Sciatic nerve (tissue), 2 donors: ENCODE data around the gene MRPL34. TPM values are rescaled to one million over a fixed set of nuclear protein-coding genes. Genes with fewer than 3 reads are reported as not detected.

Experiments used
- ATAC-seq: fragments of 200-7000 bp; cut with Tn5 transposase; one replicate; pipeline ENCODE4 v1.9.1; 2020; ENCODE audit warnings: mild to moderate bottlenecking, moderate library complexity
- DNase-seq: peaks from one replicate; pipeline ENCODE4 v3.0.0-alpha.2; 2020; ENCODE audit warnings: low spot score
- intact Hi-C: fragments of 100-400 bp; cut with DNase I; formaldehyde crosslinking; loops from one replicate; pipeline ENCODE4 v1.14.2; 2022
- total RNA-seq: library from RNA; stranded (reverse); fragmentation: NEBNext Ultra II Directional; extraction: Animal tissue kit (Norgen Biotek cat#: 25700); gene quantifications from one replicate; pipeline ENCODE4 v1.2.1, GENCODE V29; 2021
- donor health status: DM: no; HTN: no; CAD: no.
- donor health status: DM: no; HTN: no; CAD: no.

The MRPL34 gene
- total RNA-seq, 1 donor from 2014 or later: 55.0 TPM

GRCh38 chr19:17304386-17305215 is 1.1 kb upstream of the MRPL34 start:
- intact Hi-C loops: no loop called here

GRCh38 chr19:17305216-17305516 is 506 bp upstream of the MRPL34 start:
- ATAC-seq: no peak
- no peak for DNase-seq
- intact Hi-C loops: no loop called here

More at GRCh38 chr19:17304386-17305215, 1.1 kb upstream of the MRPL34 start:
- DNase-seq (no peak), ATAC-seq (no peak)

- DNase-seq (no peak), ATAC-seq (no peak)
- intact Hi-C loops: no loop called here
These were observed 628 bp downstream of the MRPL34 start for GRCh38 chr19:17306285-17306714.

- DNase-seq (no peak), ATAC-seq (no peak)
- intact Hi-C loops: no loop called here
These were observed 2.3 kb downstream of the MRPL34 start for GRCh38 chr19:17307876-17308377.

- ATAC-seq: peak; percentile 93
- intact Hi-C loops: no loop called here
- DNase-seq: peak; percentile 99
These were observed 3.7 kb downstream of the MRPL34 start, which contains the start of gene DDA1 for GRCh38 chr19:17309198-17309964. TSS of gene DDA1 (plus strand) at chr19:17309563. CDS start at chr19:17309655, 92 bp downstream.

GRCh38 chr19:17309965-17310461 is 4.3 kb downstream of the MRPL34 start:
- ATAC-seq: no peak
- intact Hi-C loops: no loop called here

GRCh38 chr19:17311455-17312188 is 6.0 kb downstream of the MRPL34 start:
- intact Hi-C loops: no loop called here
- no peak for ATAC-seq

More at GRCh38 chr19:17309965-17310461, 4.3 kb downstream of the MRPL34 start:
- no peak for DNase-seq

GRCh38 chr19:17312189-17313113 is 6.8 kb downstream of the MRPL34 start:
- DNase-seq (no peak), ATAC-seq (no peak)
- intact Hi-C loops: no loop called here

More at GRCh38 chr19:17311455-17312188, 6.0 kb downstream of the MRPL34 start:
- DNase-seq: no peak

GRCh38 chr19:17314007-17314593 is 8.4 kb downstream of the MRPL34 start:
- DNase-seq: peak; percentile 60
- intact Hi-C loops: no loop called here

GRCh38 chr19:17318966-17319365 is 13.3 kb downstream of the MRPL34 start:
- DNase-seq (no peak), ATAC-seq (no peak)
- intact Hi-C loops: no loop called here

More at GRCh38 chr19:17314007-17314593, 8.4 kb downstream of the MRPL34 start:
- no peak for ATAC-seq

GRCh38 chr19:17319473-17320238 is 14.0 kb downstream of the MRPL34 start:
- DNase-seq: no peak
- intact Hi-C loops: no loop called here
- no peak for ATAC-seq

GRCh38 chr19:17320435-17320834 is 14.8 kb downstream of the MRPL34 start:
- ATAC-seq (no peak), DNase-seq (no peak)
- intact Hi-C loops: no loop called here

- ATAC-seq (no peak), DNase-seq (no peak)
- intact Hi-C loops: no loop called here
These were observed 16.2 kb downstream of the MRPL34 start for GRCh38 chr19:17321655-17322489.

GRCh38 chr19:17322854-17323253 is 17.2 kb downstream of the MRPL34 start:
- no peak for DNase-seq
- intact Hi-C loops: no loop called here
- ATAC-seq: peak; percentile 48

- intact Hi-C loops: no loop called here
- ATAC-seq (no peak), DNase-seq (no peak)
These were observed 17.8 kb downstream of the MRPL34 start for GRCh38 chr19:17323300-17323963.

GRCh38 chr19:17323964-17324332 is 18.3 kb downstream of the MRPL34 start:
- DNase-seq (no peak), ATAC-seq (no peak)
- intact Hi-C loops: no loop called here
